Dedifferentiated amniotic fluid mesenchymal stem cell (primary cell): ENCODE results near the gene NUDT22.

ENCODE experiments used
- DNase-seq: peaks from one replicate; pipeline ENCODE4 v3.0.0-alpha.2; 2016; ENCODE audit errors: extremely low spot score

The NUDT22 gene

GRCh38 chr11:64225608-64226506, at the start of gene NUDT22, which contains the start of gene TRPT1:
NUDT22 (plus strand) TSS chr11:64226274; CDS start chr11:64226653, 379 bp downstream.
TRPT1 (minus strand) TSS chr11:64226186; CDS start chr11:64225860, 326 bp downstream.
- DNase-seq = peak; percentile 69

DNA sequence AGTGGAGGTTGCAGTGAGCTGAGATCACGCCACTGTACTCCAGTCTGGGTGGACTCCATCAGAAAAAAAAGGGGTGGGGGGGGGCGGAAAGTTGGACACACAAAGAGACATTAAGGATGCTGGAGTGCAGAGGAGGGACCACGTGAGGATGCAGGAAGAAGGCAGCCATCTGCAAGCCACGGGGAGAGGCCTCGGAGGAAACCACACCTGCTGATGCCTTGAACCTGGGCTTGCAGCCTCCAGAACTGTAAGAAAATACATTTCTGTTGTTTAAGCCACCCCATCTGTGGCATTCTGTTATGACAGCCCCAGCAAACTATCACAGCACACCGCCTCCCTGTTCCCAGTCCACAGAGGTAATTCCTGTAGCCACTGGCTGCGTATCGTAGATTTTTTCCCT, 49.3 kb upstream of the NUDT22 start:
- DNase-seq = no peak

- DNase-seq = no peak
Measured at GRCh38 chr11:64178203-64178602, 47.9 kb upstream of the NUDT22 start.

GRCh38 chr11:64178951-64179639, 47.0 kb upstream of the NUDT22 start:
- DNase-seq = no peak

DNA sequence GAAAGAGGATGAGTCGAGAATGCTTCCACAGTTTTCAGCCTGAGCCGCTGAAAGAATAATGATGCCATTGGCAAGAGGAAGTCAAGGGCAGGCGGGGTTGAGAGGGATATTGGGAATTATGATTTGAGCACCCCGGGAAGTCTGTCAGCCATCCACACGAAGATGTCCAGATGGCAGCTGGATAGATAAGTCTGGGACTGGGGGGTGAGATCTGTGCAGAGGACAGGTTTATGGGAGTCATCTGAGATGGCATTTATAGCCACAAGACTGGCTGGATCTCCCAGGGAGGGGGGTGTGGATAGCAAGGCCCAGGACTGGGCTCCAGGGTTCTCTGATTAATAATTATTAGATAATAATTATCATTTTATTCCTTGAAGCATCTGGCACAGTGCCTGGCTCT, 45.2 kb upstream of the NUDT22 start:
- no peak for DNase-seq

GRCh38 chr11:64181506-64182411, 44.3 kb upstream of the NUDT22 start:
- peak; percentile 86 for DNase-seq

DNA sequence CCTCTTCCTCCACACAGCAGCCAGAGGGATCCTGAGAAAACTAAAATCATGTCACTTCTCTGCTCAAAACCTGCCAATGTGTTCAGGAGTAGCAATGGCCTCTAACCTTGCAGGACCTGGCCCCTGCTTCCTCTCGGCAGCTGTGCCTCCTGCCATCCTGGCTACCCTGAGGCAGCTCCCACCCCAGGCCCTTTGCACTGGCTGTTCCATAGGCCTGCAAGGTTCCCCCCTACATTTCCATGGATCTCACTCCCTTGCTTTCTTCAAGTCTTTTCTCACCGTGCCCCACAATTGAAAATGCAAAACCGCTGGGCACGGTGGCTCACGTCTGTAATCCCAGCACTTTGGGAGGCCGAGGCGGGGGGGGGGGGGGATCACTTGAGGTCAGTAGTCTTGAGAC, 42.2 kb upstream of the NUDT22 start:
- DNase-seq = no peak

DNA sequence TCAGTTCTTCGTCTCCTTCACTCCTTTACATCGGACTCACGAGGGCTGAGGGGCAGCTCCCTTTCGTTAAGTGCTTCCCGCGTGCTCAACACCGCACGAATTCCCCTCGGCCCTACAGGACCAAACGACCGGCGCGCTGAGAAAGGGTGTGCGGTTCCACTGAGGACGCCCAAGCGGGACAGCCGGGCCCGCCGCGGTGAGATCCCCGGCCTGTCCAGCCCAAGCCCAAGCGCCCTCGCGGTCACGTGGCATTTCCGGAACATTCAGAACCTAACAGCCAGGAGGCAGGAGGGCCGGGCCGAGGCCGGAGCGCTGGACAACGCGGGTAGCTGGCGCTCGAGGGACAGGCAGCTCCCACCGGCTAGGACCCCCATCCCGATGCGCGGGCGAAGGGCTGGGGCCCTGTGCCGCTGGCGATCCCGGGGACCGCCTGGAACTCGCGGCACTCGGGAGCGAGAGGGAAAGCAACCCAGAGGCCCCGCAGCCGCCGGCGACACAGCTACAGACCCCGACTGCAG, 40.8 kb upstream of the NUDT22 start:
- DNase-seq = peak; percentile 88

DNA sequence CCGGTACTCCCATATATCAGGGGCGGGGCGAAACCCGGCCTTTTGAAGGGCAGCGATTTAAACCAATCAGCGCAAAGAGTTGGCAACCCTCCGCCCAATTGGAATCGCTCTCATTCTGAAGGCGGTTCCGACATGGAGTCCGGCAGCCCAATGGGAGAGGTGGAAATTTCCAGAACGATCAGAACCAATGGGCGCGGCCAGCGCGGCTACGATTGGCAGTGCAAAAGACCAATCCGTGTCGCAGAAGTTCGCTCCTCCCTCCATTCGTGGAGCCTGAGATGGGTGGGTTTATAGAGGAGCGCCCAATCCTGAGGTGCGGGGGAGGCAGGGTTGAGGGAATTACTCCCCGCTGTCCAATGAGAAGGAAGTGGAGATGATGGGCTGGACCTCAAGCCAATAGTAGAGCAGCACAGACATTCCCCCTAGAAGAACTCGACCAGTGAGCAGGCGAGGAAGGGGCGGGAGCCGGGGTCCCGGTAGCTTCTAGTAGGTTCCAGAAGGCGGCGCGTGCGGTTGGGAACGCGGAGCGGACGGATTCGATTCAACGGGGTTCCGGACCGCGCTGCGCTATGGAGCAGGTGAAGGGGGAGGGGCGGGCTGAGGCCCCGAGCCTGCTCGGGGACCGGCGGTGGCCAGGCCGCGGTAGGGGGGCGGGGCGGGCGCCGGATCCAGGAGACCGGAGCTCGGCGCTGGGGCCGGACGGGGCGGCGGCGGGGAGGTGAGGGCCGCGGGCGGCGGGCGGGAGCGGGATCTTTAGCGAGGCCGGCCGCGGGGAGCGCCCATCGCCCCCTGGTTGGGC, 40.2 kb upstream of the NUDT22 start, which contains the start of gene STIP1:
STIP1 (plus strand) TSS at position 479 of the 799 bp plus-strand sequence; CDS start at position 570, 91 bp downstream.
- peak; percentile 100 for DNase-seq

- DNase-seq = no peak
Measured at GRCh38 chr11:64186492-64187165, 39.4 kb upstream of the NUDT22 start.

DNA sequence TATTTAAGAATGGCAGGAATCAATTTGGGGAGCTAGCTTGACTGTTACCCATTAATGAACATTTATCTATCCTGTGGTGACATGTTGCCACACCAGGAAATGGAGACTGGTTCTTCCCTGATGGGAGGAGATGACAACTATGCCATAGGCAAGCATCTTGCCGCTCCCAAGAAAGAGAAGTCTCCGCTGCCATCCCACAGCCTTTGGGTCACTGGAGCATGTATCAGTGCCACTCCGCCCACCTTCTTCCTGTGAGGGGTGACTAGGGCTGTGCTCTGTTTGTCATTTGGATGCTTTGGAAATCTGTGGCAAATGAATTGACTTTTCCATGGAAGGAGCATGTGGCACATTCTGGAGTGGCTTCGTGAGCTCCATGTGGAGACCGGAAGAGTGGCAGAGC, 33.6 kb upstream of the NUDT22 start:
- no peak for DNase-seq

DNA sequence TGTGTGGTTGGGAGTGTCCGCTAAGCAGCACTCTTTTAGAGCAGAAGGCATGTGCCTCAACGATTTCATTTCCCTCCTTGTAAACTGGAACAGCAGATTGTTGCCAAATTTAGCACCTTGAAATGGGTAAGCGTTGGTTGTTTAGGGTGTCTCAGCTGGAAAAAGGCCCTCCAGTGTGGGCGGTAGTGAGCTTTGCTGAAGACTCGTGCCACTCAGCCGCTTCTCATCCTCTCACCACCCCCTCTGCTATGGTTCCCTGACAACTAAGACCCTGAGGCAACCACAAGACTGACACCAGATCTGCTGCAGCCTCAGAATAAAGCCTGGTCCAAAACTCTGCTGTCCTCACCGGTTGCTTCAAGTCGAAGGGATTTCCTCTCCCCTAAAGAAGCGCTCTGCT, 29.4 kb upstream of the NUDT22 start:
- DNase-seq = no peak

DNA sequence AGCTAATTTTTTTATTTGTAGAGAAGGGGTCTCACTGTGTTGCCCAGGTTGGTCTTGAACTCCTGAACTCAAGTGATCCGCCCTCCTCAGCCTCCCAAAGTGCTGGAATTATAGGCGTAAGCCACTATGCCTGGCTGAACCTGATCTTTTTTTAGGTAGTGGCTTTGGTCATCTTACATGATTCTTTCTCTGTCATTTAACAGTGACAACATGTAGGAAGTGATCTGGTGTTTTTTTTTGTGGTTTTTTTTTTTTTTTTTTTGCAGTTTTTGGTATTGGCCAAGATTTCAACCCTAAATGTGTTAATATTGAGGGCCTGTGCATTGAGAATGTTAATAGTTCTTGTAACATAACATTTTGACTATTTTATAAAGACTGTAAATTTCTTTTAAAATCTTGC, 27.6 kb upstream of the NUDT22 start:
- DNase-seq = no peak

GRCh38 chr11:64201543-64201942, 24.5 kb upstream of the NUDT22 start:
- DNase-seq = no peak

DNA sequence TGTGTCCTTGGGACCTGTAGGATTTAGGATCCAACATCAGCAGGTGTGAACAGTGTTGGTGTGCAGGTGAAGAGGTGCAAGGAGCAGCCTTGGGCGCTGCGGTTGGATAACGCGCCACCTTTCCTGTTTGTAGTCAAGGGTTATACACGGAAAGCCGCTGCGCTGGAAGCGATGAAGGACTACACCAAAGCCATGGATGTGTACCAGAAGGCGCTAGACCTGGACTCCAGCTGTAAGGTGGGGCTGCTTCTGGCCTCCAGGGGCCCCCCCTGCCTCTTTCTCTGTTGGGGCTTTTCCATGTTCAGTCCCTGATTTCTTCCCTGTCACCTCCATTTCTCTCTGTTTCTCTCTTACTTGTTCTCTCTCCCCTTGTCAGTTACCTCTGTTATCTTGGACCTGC, 23.1 kb upstream of the NUDT22 start:
- no peak for DNase-seq

DNA sequence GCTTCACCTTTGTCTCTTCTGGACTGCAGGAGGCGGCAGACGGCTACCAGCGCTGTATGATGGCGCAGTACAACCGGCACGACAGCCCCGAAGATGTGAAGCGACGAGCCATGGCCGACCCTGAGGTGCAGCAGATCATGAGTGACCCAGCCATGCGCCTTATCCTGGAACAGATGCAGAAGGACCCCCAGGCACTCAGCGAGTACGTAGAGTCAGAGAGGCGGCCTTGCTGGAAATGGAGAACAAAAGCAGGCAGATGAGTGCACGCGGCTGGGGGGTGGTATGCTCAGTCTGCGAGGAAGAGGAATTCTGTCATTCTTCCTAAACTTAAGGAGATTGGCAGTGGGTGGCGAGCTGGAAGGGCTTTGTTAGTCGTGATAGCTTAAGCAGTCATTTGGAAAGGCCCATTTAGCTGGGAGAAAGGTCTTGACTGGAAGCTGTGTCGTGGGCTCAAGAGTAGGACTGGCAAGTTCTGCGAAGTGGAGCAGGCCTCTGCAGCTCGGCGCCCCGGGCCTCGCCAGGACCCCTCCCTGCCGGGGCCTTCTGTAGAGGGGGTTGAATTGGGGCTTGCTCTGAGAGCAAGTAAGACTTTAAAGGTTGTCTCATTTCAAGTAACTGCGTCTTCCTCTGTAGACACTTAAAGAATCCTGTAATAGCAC, 22.5 kb upstream of the NUDT22 start:
- DNase-seq = no peak

- no peak for DNase-seq
Measured at GRCh38 chr11:64204080-64204440, 22.0 kb upstream of the NUDT22 start.

- DNase-seq = peak; percentile 91
Measured at GRCh38 chr11:64204464-64204989, 21.5 kb upstream of the NUDT22 start.
